Anterior cingulate cortex (tissue), 58 donors: ENCODE results near the gene C2orf68.
"Not testable (repeated sequence)": the region's sequence is repeated elsewhere in the genome, so short reads cannot be mapped to it uniquely, and the experiment has no call there.

Source experiments
- DNase-seq, 58 donors: peaks; one replicate each; lab custom pipeline; 2025; lab: John Stamatoyannopoulos, UW

C2orf68 gene

GRCh38 chr2:85584857-85585780 lies 26.7 kb downstream of the C2orf68 start:
- no peak for DNase-seq

GRCh38 chr2:85584354-85584856 lies 27.5 kb downstream of the C2orf68 start, which contains the start of gene VAMP5:
TSS of gene VAMP5 (plus strand) at chr2:85584431. CDS start at chr2:85584491, 60 bp downstream.
- DNase-seq = peak in 3 of 58 donors; percentile 8 to 24 (median 23)

GRCh38 chr2:85583667-85584353 lies 28.1 kb downstream of the C2orf68 start:
- no peak for DNase-seq

- peak in 3 of 58 donors; percentile 14 to 61 (median 23) for DNase-seq
Measured at GRCh38 chr2:85582492-85582891, 29.4 kb downstream of the C2orf68 start.

- no peak for DNase-seq
Measured at GRCh38 chr2:85580206-85580605, 31.7 kb downstream of the C2orf68 start.

GRCh38 chr2:85579266-85579935 lies 32.5 kb downstream of the C2orf68 start:
- DNase-seq = peak in 1 of 58 donors; percentile 18

GRCh38 chr2:85578243-85579180 lies 33.4 kb downstream of the C2orf68 start:
- peak in 1 of 58 donors; percentile 43 for DNase-seq

- no peak for DNase-seq
Measured at GRCh38 chr2:85577386-85578242, 34.3 kb downstream of the C2orf68 start, which contains the start of gene VAMP8. TSS of gene VAMP8 (plus strand) at chr2:85577586. CDS start at chr2:85577647, 61 bp downstream.

- DNase-seq = no peak
Measured at GRCh38 chr2:85577063-85577385, 34.8 kb downstream of the C2orf68 start.

GRCh38 chr2:85575739-85576138 lies 36.1 kb downstream of the C2orf68 start:
- no peak for DNase-seq

GRCh38 chr2:85566265-85566664 lies 45.6 kb downstream of the C2orf68 start:
- no peak for DNase-seq

GRCh38 chr2:85564144-85564563 lies 47.7 kb downstream of the C2orf68 start:
- DNase-seq = no peak

- DNase-seq = peak; percentile 39 to 96 (median 90)
Measured at GRCh38 chr2:85561280-85562212, 50.3 kb downstream of the C2orf68 start, which contains the start of gene GGCX. TSS of gene GGCX (minus strand) at chr2:85561493. CDS start at chr2:85561428, 65 bp downstream.

GRCh38 chr2:85560812-85561279 lies 51.0 kb downstream of the C2orf68 start:
- DNase-seq = no peak

GRCh38 chr2:85560403-85560726 lies 51.5 kb downstream of the C2orf68 start:
- DNase-seq = not testable (repeated sequence)

GRCh38 chr2:85558160-85558559 lies 53.7 kb downstream of the C2orf68 start:
- no peak for DNase-seq

GRCh38 chr2:85557130-85557529 lies 54.7 kb downstream of the C2orf68 start:
- no peak for DNase-seq
